ENCODE measurements around the gene ZFC3H1.
A peak's percentile ranks its signal among the peaks of the same experiment; 100 is the strongest.

The ZFC3H1 gene

GRCh38 chr12:71640316-71640715, 23.3 kb downstream of the ZFC3H1 start:
- no peak overlapping the region for H2BK15ac ChIP-seq (ENCODE audit: low read depth, poor library complexity, severe bottlenecking)
- H3K27me3 ChIP-seq (ENCODE audit: control insufficient read depth in 1 of 2, insufficient read depth in 1 of 2, low read length in 2 of 2) = no peaks in the 10 kb centered on the region
- H3K4me1 ChIP-seq (ENCODE audit: control insufficient read depth, insufficient read depth, low read depth, low read length) = peaks cover 2% of the 10 kb centered on the region
- no peak overlapping the region for H3K14ac ChIP-seq (ENCODE audit: low read length in 2 of 2)
- no peak overlapping the region for H2AK5ac ChIP-seq (ENCODE audit: low read length, severe bottlenecking)
- H2BK12ac ChIP-seq (ENCODE audit: low read length in 2 of 2) = no peak overlapping the region
- no peak for DNase-seq
- H3K4ac ChIP-seq (ENCODE audit: low read depth in 1 of 2, low read length in 2 of 2) = no peak overlapping the region
- no peak overlapping the region for H3K27ac ChIP-seq (ENCODE audit: low read length, poor library complexity, severe bottlenecking)
- H3K18ac ChIP-seq (ENCODE audit: low read depth in 1 of 2, low read length in 2 of 2) = no peak overlapping the region
- no peak overlapping the region for H2BK120ac ChIP-seq (ENCODE audit: low read depth, low read length)
- no peak overlapping the region for H4K91ac ChIP-seq (ENCODE audit: low read length)
- H3K36me3 ChIP-seq (ENCODE audit: control insufficient read depth in 1 of 2, insufficient read depth in 2 of 2, low read depth in 1 of 2, low read length in 2 of 2) = peaks cover 19 to 99% of the 10 kb centered on the region in 2 experiments
- no peak overlapping the region for H3K4me3 ChIP-seq (ENCODE audit: insufficient read depth in 1 of 2, low read depth in 1 of 2, low read length in 2 of 2)
- no peak overlapping the region for H2AFZ ChIP-seq (ENCODE audit: low read depth, low read length)
- 95% methylated on average over 2 of the region's 2 CpGs for whole genome bisulfite sequencing
- no peaks in the 10 kb centered on the region for H3K9me3 ChIP-seq (ENCODE audit: control insufficient read depth, low read length)
- peaks cover 18% of the 10 kb centered on the region for H3K79me1 ChIP-seq (replicated peaks; ENCODE audit: low read length, poor library complexity, severe bottlenecking)
- no peak overlapping the region for H2BK5ac ChIP-seq (ENCODE audit: low read depth, low read length, poor library complexity, severe bottlenecking)
- H3K23ac ChIP-seq (ENCODE audit: low read length in 2 of 2) = no peak overlapping the region
- no peak overlapping the region for H3K4me2 ChIP-seq (ENCODE audit: low read length, poor library complexity, severe bottlenecking)
- H4K8ac ChIP-seq (ENCODE audit: low read length) = no peak overlapping the region
- no peak overlapping the region for H3K9ac ChIP-seq (ENCODE audit: low read length)

GRCh38 chr12:71639341-71639760, 24.3 kb downstream of the ZFC3H1 start:
- H4K91ac ChIP-seq (ENCODE audit: low read length) = no peak overlapping the region
- no peak overlapping the region for H2BK5ac ChIP-seq (ENCODE audit: low read depth, low read length, poor library complexity, severe bottlenecking)
- no peak overlapping the region for H3K4me2 ChIP-seq (ENCODE audit: low read length, poor library complexity, severe bottlenecking)
- no peak overlapping the region for H2BK120ac ChIP-seq (ENCODE audit: low read depth, low read length)
- H3K4ac ChIP-seq (ENCODE audit: low read depth in 1 of 2, low read length in 2 of 2) = no peak overlapping the region
- DNase-seq = no peak
- peaks cover 18% of the 10 kb centered on the region for H3K79me1 ChIP-seq (replicated peaks; ENCODE audit: low read length, poor library complexity, severe bottlenecking)
- peaks cover 2% of the 10 kb centered on the region for H3K4me1 ChIP-seq (ENCODE audit: control insufficient read depth, insufficient read depth, low read depth, low read length)
- H3K14ac ChIP-seq (ENCODE audit: low read length in 2 of 2) = no peak overlapping the region
- H2AFZ ChIP-seq (ENCODE audit: low read depth, low read length) = no peak overlapping the region
- no peak overlapping the region for H4K8ac ChIP-seq (ENCODE audit: low read length)
- no peak overlapping the region for H2AK5ac ChIP-seq (ENCODE audit: low read length, severe bottlenecking)
- H3K36me3 ChIP-seq (ENCODE audit: control insufficient read depth in 1 of 2, insufficient read depth in 2 of 2, low read depth in 1 of 2, low read length in 2 of 2) = peaks cover 16 to 99% of the 10 kb centered on the region in 2 experiments
- H2BK12ac ChIP-seq (ENCODE audit: low read length in 2 of 2) = no peak overlapping the region
- no peak overlapping the region for H3K23ac ChIP-seq (ENCODE audit: low read length in 2 of 2)
- H3K4me3 ChIP-seq (ENCODE audit: insufficient read depth in 1 of 2, low read depth in 1 of 2, low read length in 2 of 2) = no peak overlapping the region
- H3K9ac ChIP-seq (ENCODE audit: low read length) = no peak overlapping the region
- no peak overlapping the region for H3K27ac ChIP-seq (ENCODE audit: low read length, poor library complexity, severe bottlenecking)
- no peaks in the 10 kb centered on the region for H3K9me3 ChIP-seq (ENCODE audit: control insufficient read depth, low read length)
- no peak overlapping the region for H2BK15ac ChIP-seq (ENCODE audit: low read depth, poor library complexity, severe bottlenecking)
- H3K27me3 ChIP-seq (ENCODE audit: control insufficient read depth in 1 of 2, insufficient read depth in 1 of 2, low read length in 2 of 2) = no peaks in the 10 kb centered on the region
- 100% methylated on average over 1 of the region's 2 CpGs for WGBS
- no peak overlapping the region for H3K18ac ChIP-seq (ENCODE audit: low read depth in 1 of 2, low read length in 2 of 2)

- Histone ChIP-seq H3K4ac (ENCODE audit: low read depth in 1 of 2, low read length in 2 of 2) (no peak overlapping the region), H3K9ac (ENCODE audit: low read length) (peak overlapping the region; percentile 11), H2BK120ac (ENCODE audit: low read depth, low read length) (no peak overlapping the region), H3K23ac (ENCODE audit: low read length in 2 of 2) (no peak overlapping the region), H4K8ac (ENCODE audit: low read length) (no peak overlapping the region), H3K9me3 (ENCODE audit: control insufficient read depth, low read length) (no peaks in the 10 kb centered on the region), H4K91ac (ENCODE audit: low read length) (no peak overlapping the region), H3K36me3 (ENCODE audit: control insufficient read depth in 1 of 2, insufficient read depth in 2 of 2, low read depth in 1 of 2, low read length in 2 of 2) (peaks cover 18 to 99% of the 10 kb centered on the region in 2 experiments), H3K18ac (ENCODE audit: low read depth in 1 of 2, low read length in 2 of 2) (no peak overlapping the region), H3K79me1 (replicated peaks; ENCODE audit: low read length, poor library complexity, severe bottlenecking) (peaks cover 18% of the 10 kb centered on the region), H2BK5ac (ENCODE audit: low read depth, low read length, poor library complexity, severe bottlenecking) (no peak overlapping the region), H2AFZ (ENCODE audit: low read depth, low read length) (no peak overlapping the region), H3K4me3 (ENCODE audit: insufficient read depth in 1 of 2, low read depth in 1 of 2, low read length in 2 of 2) (no peak overlapping the region), H3K27me3 (ENCODE audit: control insufficient read depth in 1 of 2, insufficient read depth in 1 of 2, low read length in 2 of 2) (no peaks in the 10 kb centered on the region), H3K4me1 (ENCODE audit: control insufficient read depth, insufficient read depth, low read depth, low read length) (peaks cover 2% of the 10 kb centered on the region), H3K27ac (ENCODE audit: low read length, poor library complexity, severe bottlenecking) (no peak overlapping the region), H2BK15ac (ENCODE audit: low read depth, poor library complexity, severe bottlenecking) (no peak overlapping the region), H3K14ac (ENCODE audit: low read length in 2 of 2) (no peak overlapping the region), H2BK12ac (ENCODE audit: low read length in 2 of 2) (no peak overlapping the region), H3K4me2 (ENCODE audit: low read length, poor library complexity, severe bottlenecking) (no peak overlapping the region), H2AK5ac (ENCODE audit: low read length, severe bottlenecking) (no peak overlapping the region)
- DNase-seq = no peak
These were observed 25.1 kb downstream of the ZFC3H1 start for GRCh38 chr12:71638499-71638898.

- Histone ChIP-seq H3K23ac (ENCODE audit: low read length in 2 of 2) (no peak overlapping the region), H3K36me3 (ENCODE audit: control insufficient read depth in 1 of 2, insufficient read depth in 2 of 2, low read depth in 1 of 2, low read length in 2 of 2) (peaks cover 15 to 99% of the 10 kb centered on the region in 2 experiments), H2BK12ac (ENCODE audit: low read length in 2 of 2) (no peak overlapping the region), H3K9me3 (ENCODE audit: control insufficient read depth, low read length) (no peaks in the 10 kb centered on the region), H3K14ac (ENCODE audit: low read length in 2 of 2) (no peak overlapping the region), H2BK120ac (ENCODE audit: low read depth, low read length) (no peak overlapping the region), H3K4me2 (ENCODE audit: low read length, poor library complexity, severe bottlenecking) (no peak overlapping the region), H2BK5ac (ENCODE audit: low read depth, low read length, poor library complexity, severe bottlenecking) (no peak overlapping the region), H3K4me1 (ENCODE audit: control insufficient read depth, insufficient read depth, low read depth, low read length) (peaks cover 2% of the 10 kb centered on the region), H3K9ac (ENCODE audit: low read length) (peak overlapping the region; percentile 39), H2AFZ (ENCODE audit: low read depth, low read length) (no peak overlapping the region), H3K27me3 (ENCODE audit: control insufficient read depth in 1 of 2, insufficient read depth in 1 of 2, low read length in 2 of 2) (no peaks in the 10 kb centered on the region), H3K27ac (ENCODE audit: low read length, poor library complexity, severe bottlenecking) (no peak overlapping the region), H3K79me1 (replicated peaks; ENCODE audit: low read length, poor library complexity, severe bottlenecking) (peaks cover 16% of the 10 kb centered on the region), H4K91ac (ENCODE audit: low read length) (no peak overlapping the region), H3K18ac (ENCODE audit: low read depth in 1 of 2, low read length in 2 of 2) (no peak overlapping the region), H4K8ac (ENCODE audit: low read length) (no peak overlapping the region), H3K4ac (ENCODE audit: low read depth in 1 of 2, low read length in 2 of 2) (no peak overlapping the region), H3K4me3 (ENCODE audit: insufficient read depth in 1 of 2, low read depth in 1 of 2, low read length in 2 of 2) (no peak overlapping the region), H2AK5ac (ENCODE audit: low read length, severe bottlenecking) (no peak overlapping the region), H2BK15ac (ENCODE audit: low read depth, poor library complexity, severe bottlenecking) (no peak overlapping the region)
- WGBS = no CpG with 5 or more reads among the region's 3 CpGs
- DNase-seq = peak; percentile 77
These were observed 26.9 kb downstream of the ZFC3H1 start for GRCh38 chr12:71636704-71637115.

All from mesenchymal stem cell (in vitro differentiated cells and primary cell).